Adipocyte (in vitro differentiated cells): ENCODE results near the gene COG6.

Experiments
- DNase-seq: peaks from one replicate; pipeline ENCODE4 v3.0.0-alpha.2; 2015; ENCODE audit warnings: low read depth
- H3K27me3 ChIP-seq: replicated peaks from 2 replicates; pipeline ENCODE4 v1.7.0; 2013; ENCODE audit warnings: mild to moderate bottlenecking, low read length, moderate library complexity; ENCODE audit not compliant: control insufficient read depth, insufficient read depth
- H3K36me3 ChIP-seq: 2 replicates; pipeline ENCODE4 v1.7.0; 2013; ENCODE audit warnings: low read length, mild to moderate bottlenecking, moderate library complexity; ENCODE audit not compliant: control insufficient read depth, insufficient read depth, severe bottlenecking
- H3K4me1 ChIP-seq: 2 replicates; pipeline ENCODE4 v1.7.0; 2013; ENCODE audit warnings: mild to moderate bottlenecking, low read length, moderate library complexity; ENCODE audit not compliant: control insufficient read depth, insufficient read depth
- H3K4me3 ChIP-seq: 2 replicates; pipeline ENCODE4 v1.7.0; 2013; ENCODE audit warnings: mild to moderate bottlenecking, low read length, moderate library complexity
- H3K9ac ChIP-seq: 2 replicates; pipeline ENCODE4 v1.7.0; 2013; ENCODE audit warnings: mild to moderate bottlenecking, low read length, moderate library complexity
- H3K9me3 ChIP-seq: 2 replicates; pipeline ENCODE4 v1.7.0; 2013; ENCODE audit warnings: mild to moderate bottlenecking, low read length, moderate library complexity; ENCODE audit not compliant: control insufficient read depth

COG6 gene

GRCh38 chr13:39773833-39774232 is 118.4 kb downstream of the COG6 start:
- peaks cover 45% of the 10 kb centered on the region for H3K4me1 ChIP-seq
- DNase-seq = peak; percentile 28
- no peak overlapping the region for H3K4me3 ChIP-seq
- H3K36me3 ChIP-seq = no peaks in the 10 kb centered on the region
- H3K9me3 ChIP-seq = peaks cover 8% of the 10 kb centered on the region
- H3K27me3 ChIP-seq = no peaks in the 10 kb centered on the region
- no peak overlapping the region for H3K9ac ChIP-seq

GRCh38 chr13:39776439-39776838 is 121.0 kb downstream of the COG6 start:
- H3K4me1 ChIP-seq = peaks cover 38% of the 10 kb centered on the region
- peak; percentile 48 for DNase-seq
- H3K9me3 ChIP-seq = peaks cover 5% of the 10 kb centered on the region
- no peaks in the 10 kb centered on the region for H3K27me3 ChIP-seq
- peak overlapping the region; percentile 14 for H3K9ac ChIP-seq
- no peaks in the 10 kb centered on the region for H3K36me3 ChIP-seq
- no peak overlapping the region for H3K4me3 ChIP-seq

GRCh38 chr13:39777021-39777420 is 121.6 kb downstream of the COG6 start:
- Histone ChIP-seq H3K9ac (peak overlapping the region; percentile 14), H3K36me3 (no peaks in the 10 kb centered on the region), H3K4me3 (no peak overlapping the region), H3K9me3 (peaks cover 5% of the 10 kb centered on the region), H3K27me3 (no peaks in the 10 kb centered on the region), H3K4me1 (peaks cover 38% of the 10 kb centered on the region)
- no peak for DNase-seq

- H3K36me3 ChIP-seq = no peaks in the 10 kb centered on the region
- peak; percentile 71 for DNase-seq
- peaks cover 5% of the 10 kb centered on the region for H3K9me3 ChIP-seq
- H3K4me3 ChIP-seq = peak overlapping the region; percentile 3
- no peak overlapping the region for H3K9ac ChIP-seq
- H3K4me1 ChIP-seq = peaks cover 38% of the 10 kb centered on the region
- no peaks in the 10 kb centered on the region for H3K27me3 ChIP-seq
Measured at GRCh38 chr13:39777527-39778061, 122.1 kb downstream of the COG6 start.

GRCh38 chr13:39779337-39780265 is 124.1 kb downstream of the COG6 start:
- Histone ChIP-seq H3K9me3 (peaks cover 5% of the 10 kb centered on the region), H3K4me1 (peaks cover 38% of the 10 kb centered on the region), H3K4me3 (no peak overlapping the region), H3K36me3 (no peaks in the 10 kb centered on the region), H3K27me3 (no peaks in the 10 kb centered on the region), H3K9ac (peak overlapping the region; percentile 14)
- no peak for DNase-seq

GRCh38 chr13:39780711-39781110 is 125.2 kb downstream of the COG6 start:
- no peak overlapping the region for H3K9ac ChIP-seq
- no peaks in the 10 kb centered on the region for H3K36me3 ChIP-seq
- no peaks in the 10 kb centered on the region for H3K27me3 ChIP-seq
- no peak overlapping the region for H3K4me3 ChIP-seq
- peaks cover 5% of the 10 kb centered on the region for H3K9me3 ChIP-seq
- no peak for DNase-seq
- H3K4me1 ChIP-seq = peaks cover 40% of the 10 kb centered on the region

- no peak overlapping the region for H3K9ac ChIP-seq
- no peaks in the 10 kb centered on the region for H3K27me3 ChIP-seq
- H3K4me1 ChIP-seq = peaks cover 45% of the 10 kb centered on the region
- H3K36me3 ChIP-seq = no peaks in the 10 kb centered on the region
- no peak for DNase-seq
- no peak overlapping the region for H3K4me3 ChIP-seq
- H3K9me3 ChIP-seq = peaks cover 5% of the 10 kb centered on the region
Measured at GRCh38 chr13:39781381-39781780, 125.9 kb downstream of the COG6 start.

- H3K4me3 ChIP-seq = no peak overlapping the region
- H3K4me1 ChIP-seq = peaks cover 47% of the 10 kb centered on the region
- H3K27me3 ChIP-seq = no peaks in the 10 kb centered on the region
- no peaks in the 10 kb centered on the region for H3K36me3 ChIP-seq
- no peak overlapping the region for H3K9ac ChIP-seq
- peak; percentile 35 for DNase-seq
- H3K9me3 ChIP-seq = peaks cover 5% of the 10 kb centered on the region
Measured at GRCh38 chr13:39783051-39783450, 127.6 kb downstream of the COG6 start.

GRCh38 chr13:39784347-39784746 is 128.9 kb downstream of the COG6 start:
- no peaks in the 10 kb centered on the region for H3K36me3 ChIP-seq
- H3K4me1 ChIP-seq = peaks cover 49% of the 10 kb centered on the region
- no peak overlapping the region for H3K4me3 ChIP-seq
- peaks cover 11% of the 10 kb centered on the region for H3K9me3 ChIP-seq
- no peak overlapping the region for H3K9ac ChIP-seq
- no peaks in the 10 kb centered on the region for H3K27me3 ChIP-seq
- DNase-seq = no peak

- Histone ChIP-seq H3K9me3 (peaks cover 20% of the 10 kb centered on the region), H3K27me3 (no peaks in the 10 kb centered on the region), H3K4me1 (peaks cover 35% of the 10 kb centered on the region), H3K4me3 (no peak overlapping the region), H3K36me3 (no peaks in the 10 kb centered on the region), H3K9ac (no peak overlapping the region)
- no peak for DNase-seq
Measured at GRCh38 chr13:39786091-39786490, 130.6 kb downstream of the COG6 start.

GRCh38 chr13:39787086-39787487 is 131.6 kb downstream of the COG6 start:
- no peaks in the 10 kb centered on the region for H3K27me3 ChIP-seq
- no peak overlapping the region for H3K4me3 ChIP-seq
- no peak for DNase-seq
- H3K36me3 ChIP-seq = no peaks in the 10 kb centered on the region
- H3K9ac ChIP-seq = peak overlapping the region; percentile 59
- peaks cover 20% of the 10 kb centered on the region for H3K9me3 ChIP-seq
- H3K4me1 ChIP-seq = peaks cover 35% of the 10 kb centered on the region
